GM23248 (cell line): ENCODE measurements around the gene C9orf43. TPM values are rescaled to one million over a fixed set of nuclear protein-coding genes. Genes with fewer than 3 reads are reported as not detected.

Source experiments
- DNase-seq: peaks from one replicate; pipeline ENCODE4 v3.0.0-alpha.2; 2015
- H2AFZ ChIP-seq: fragments of 200-600 bp; sonication (generic); 2 replicates; pipeline ENCODE4 v1.6.1; 2016; ENCODE audit warnings: antibody characterized with exemption
- H3F3A ChIP-seq: fragments of 200-600 bp; sonication (generic); 2 replicates; pipeline ENCODE4 v1.6.1; 2016; ENCODE audit warnings: mild to moderate bottlenecking, antibody characterized with exemption, mixed run types; ENCODE audit not compliant: insufficient read depth
- H3K27ac ChIP-seq: fragments of 200-600 bp; sonication (generic); 2 replicates; pipeline ENCODE4 v1.5.1; 2016; ENCODE audit warnings: mild to moderate bottlenecking
- H3K27me3 ChIP-seq: fragments of 200-600 bp; sonication (generic); replicated peaks from 2 replicates; pipeline ENCODE4 v1.6.1; 2016; ENCODE audit warnings: mild to moderate bottlenecking; ENCODE audit not compliant: insufficient read depth
- H3K36me3 ChIP-seq: fragments of 200-600 bp; sonication (generic); 2 replicates; pipeline ENCODE4 v1.6.1; 2016; ENCODE audit warnings: low read depth, mild to moderate bottlenecking
- H3K4me1 ChIP-seq: fragments of 200-600 bp; sonication (generic); 2 replicates; pipeline ENCODE4 v1.6.1; 2016; ENCODE audit warnings: mild to moderate bottlenecking; ENCODE audit not compliant: insufficient read depth
- H3K4me2 ChIP-seq: fragments of 200-600 bp; sonication (generic); one replicate; pipeline ENCODE4 v1.6.1; 2016; ENCODE audit warnings: mild to moderate bottlenecking; ENCODE audit not compliant: unreplicated experiment
- H3K4me3 ChIP-seq: fragments of 200-600 bp; sonication (generic); 2 replicates; pipeline ENCODE4 v1.5.1; 2016; ENCODE audit warnings: mild to moderate bottlenecking
- H3K79me2 ChIP-seq: fragments of 200-600 bp; sonication (generic); 2 replicates; pipeline ENCODE4 v1.6.1; 2016; ENCODE audit warnings: mild to moderate bottlenecking; ENCODE audit not compliant: insufficient read depth
- H3K9ac ChIP-seq: fragments of 200-600 bp; sonication (generic); 2 replicates; pipeline ENCODE4 v1.6.1; 2016; ENCODE audit warnings: mild to moderate bottlenecking
- H3K9me2 ChIP-seq: fragments of 200-600 bp; sonication (generic); 2 replicates; pipeline ENCODE4 v1.6.1; 2016; ENCODE audit warnings: mixed run types, mild to moderate bottlenecking, moderate library complexity; ENCODE audit not compliant: insufficient read depth
- H3K9me3 ChIP-seq: fragments of 200-600 bp; sonication (generic); one replicate; pipeline ENCODE4 v1.6.1; 2017; ENCODE audit warnings: low read depth
- H4K20me1 ChIP-seq: fragments of 200-600 bp; sonication (generic); 2 replicates; pipeline ENCODE4 v1.6.0; 2016; ENCODE audit not compliant: insufficient read depth
- EZH2 ChIP-seq: fragments of 200-600 bp; sonication (generic); IDR thresholded peaks from 2 replicates; pipeline ENCODE4 v1.6.1; 2018; ENCODE audit warnings: antibody characterized with exemption, mild to moderate bottlenecking; ENCODE audit not compliant: insufficient read depth, poor library complexity, severe bottlenecking
- EZH2phosphoT487 ChIP-seq: fragments of 200-600 bp; sonication (generic); IDR thresholded peaks from 2 replicates; pipeline ENCODE4 v1.6.1; 2018; ENCODE audit warnings: antibody characterized with exemption, moderate library complexity, mild to moderate bottlenecking, low read depth; ENCODE audit not compliant: insufficient read depth
- WGBS, 2 experiments: methylation state at CpG; one replicate each; pipeline ENCODE4 v1.1.6; 2015 to 2017; ENCODE audit warnings: low lambda C conversion rate in 2 of 2, low coverage in 1 of 2; ENCODE audit errors: missing lambda C conversion rate in 2 of 2; 5-methylcytosine and 5-hydroxymethylcytosine counted together
- in situ Hi-C: fragments of 300-500 bp; cut with MboI; formaldehyde crosslinking; loops from 2 replicates; pipeline ENCODE4 v1.15.0; 2020
- polyA plus RNA-seq: library from polyadenylated mRNA; unstranded; fragments of >200 nt; fragmentation: Nextera tagmentation; extraction: Ambion mirVana; gene quantifications from 2 replicates; pipeline ENCODE4 v1.2.1, GENCODE V29; 2016
- total RNA-seq: library from RNA; depleted of rRNA; stranded (reverse); fragments of >200 nt; shearing (Covaris generic); gene quantifications from 2 replicates; pipeline ENCODE4 v1.2.3, GENCODE V29; 2014

Gene C9orf43
- total and polyA plus RNA-seq, 2 experiments from 2014 or later = 0.59 to 0.76 TPM

- Histone ChIP-seq H4K20me1 (no peaks in the 10 kb centered on the region), H3K36me3 (no peaks in the 10 kb centered on the region), H3K4me2 (no peak overlapping the region), H3K27me3 (no peaks in the 10 kb centered on the region), H3K9ac (no peak overlapping the region), H3K9me2 (no peaks in the 10 kb centered on the region), H2AFZ (no peak overlapping the region), H3K27ac (no peak overlapping the region), H3K4me1 (no peaks in the 10 kb centered on the region), H3F3A (no peaks in the 10 kb centered on the region), H3K9me3 (no peaks in the 10 kb centered on the region), H3K4me3 (no peak overlapping the region), H3K79me2 (no peaks in the 10 kb centered on the region)
- no peak for TF ChIP-seq EZH2phosphoT487
- no peak for TF ChIP-seq EZH2
- in situ Hi-C loops = no loop called here
- 69 to 73% methylated on average over 2 of the region's 2 CpGs for WGBS, 2 experiments
- no peak for DNase-seq
These were observed 64.5 kb downstream of the C9orf43 start for GRCh38 chr9:113475031-113475430.

GRCh38 chr9:113475992-113476391 is 65.4 kb downstream of the C9orf43 start:
- H3K9me2 ChIP-seq = no peaks in the 10 kb centered on the region
- H3K4me2 ChIP-seq = no peak overlapping the region
- no peak overlapping the region for H3K9ac ChIP-seq
- H3K36me3 ChIP-seq = no peaks in the 10 kb centered on the region
- no peak overlapping the region for H3K4me3 ChIP-seq
- H3K27me3 ChIP-seq = no peaks in the 10 kb centered on the region
- no peaks in the 10 kb centered on the region for H4K20me1 ChIP-seq
- H3K4me1 ChIP-seq = no peaks in the 10 kb centered on the region
- no peaks in the 10 kb centered on the region for H3K79me2 ChIP-seq
- H3F3A ChIP-seq = no peaks in the 10 kb centered on the region
- H3K9me3 ChIP-seq = no peaks in the 10 kb centered on the region
- no peak overlapping the region for H2AFZ ChIP-seq
- WGBS, 2 experiments = 94 to 98% methylated on average over 4 of the region's 4 CpGs
- DNase-seq = no peak
- no peak overlapping the region for H3K27ac ChIP-seq
- in situ Hi-C loops = no loop called here
- TF ChIP-seq EZH2phosphoT487 (no peak), EZH2 (no peak)

GRCh38 chr9:113476511-113476916 is 66.0 kb downstream of the C9orf43 start:
- 69 to 78% methylated on average over 4 of the region's 4 CpGs for WGBS, 2 experiments

GRCh38 chr9:113477058-113477457 is 66.5 kb downstream of the C9orf43 start:
- H3K4me2 ChIP-seq = no peak overlapping the region
- no peak for TF ChIP-seq EZH2
- TF ChIP-seq EZH2phosphoT487 = no peak
- WGBS, 2 experiments = 97 to 98% methylated on average over 4 of the region's 4 CpGs
- in situ Hi-C loops = no loop called here
- H3K9ac ChIP-seq = no peak overlapping the region
- no peak for DNase-seq
- no peaks in the 10 kb centered on the region for H3F3A ChIP-seq
- H3K36me3 ChIP-seq = no peaks in the 10 kb centered on the region
- no peaks in the 10 kb centered on the region for H3K27me3 ChIP-seq
- H3K4me1 ChIP-seq = no peaks in the 10 kb centered on the region
- no peak overlapping the region for H3K27ac ChIP-seq
- no peaks in the 10 kb centered on the region for H3K9me2 ChIP-seq
- no peak overlapping the region for H3K4me3 ChIP-seq
- no peaks in the 10 kb centered on the region for H4K20me1 ChIP-seq
- H2AFZ ChIP-seq = no peak overlapping the region
- no peaks in the 10 kb centered on the region for H3K79me2 ChIP-seq
- no peaks in the 10 kb centered on the region for H3K9me3 ChIP-seq

More at GRCh38 chr9:113476511-113476916, 66.0 kb downstream of the C9orf43 start:
- Histone ChIP-seq H3K9me2 (no peaks in the 10 kb centered on the region), H3K4me3 (no peak overlapping the region), H3K4me1 (no peaks in the 10 kb centered on the region), H3K27ac (no peak overlapping the region), H3K27me3 (no peaks in the 10 kb centered on the region), H3K79me2 (no peaks in the 10 kb centered on the region), H3K9me3 (no peaks in the 10 kb centered on the region), H3K9ac (no peak overlapping the region), H3K36me3 (no peaks in the 10 kb centered on the region), H3F3A (no peaks in the 10 kb centered on the region), H4K20me1 (no peaks in the 10 kb centered on the region), H2AFZ (no peak overlapping the region), H3K4me2 (no peak overlapping the region)
- DNase-seq = no peak
- no peak for TF ChIP-seq EZH2phosphoT487
- no peak for TF ChIP-seq EZH2
- in situ Hi-C loops = no loop called here

GRCh38 chr9:113477661-113478060 is 67.1 kb downstream of the C9orf43 start:
- 75 to 80% methylated on average over 5 of the region's 5 CpGs for WGBS, 2 experiments
- no peaks in the 10 kb centered on the region for H3K79me2 ChIP-seq
- no peak overlapping the region for H2AFZ ChIP-seq
- H3K36me3 ChIP-seq = no peaks in the 10 kb centered on the region
- H3K4me3 ChIP-seq = no peak overlapping the region
- no peak for TF ChIP-seq EZH2phosphoT487
- no peak for TF ChIP-seq EZH2
- in situ Hi-C loops = no loop called here
- H4K20me1 ChIP-seq = no peaks in the 10 kb centered on the region
- no peak overlapping the region for H3K9ac ChIP-seq
- H3F3A ChIP-seq = no peaks in the 10 kb centered on the region
- H3K9me2 ChIP-seq = no peaks in the 10 kb centered on the region
- no peaks in the 10 kb centered on the region for H3K9me3 ChIP-seq
- no peak overlapping the region for H3K27ac ChIP-seq
- no peak overlapping the region for H3K4me2 ChIP-seq
- DNase-seq = no peak
- no peaks in the 10 kb centered on the region for H3K27me3 ChIP-seq
- H3K4me1 ChIP-seq = no peaks in the 10 kb centered on the region
